Stimulated activated CD4-positive, alpha-beta T cell treated with anti-CD3 and anti-CD28 coated beads, Interleukin-15, amount 100 ng/mL, for 48 hours (primary cell): ENCODE measurements around the gene PLEKHA6.
"Not testable (repeated sequence)": the region's sequence is repeated elsewhere in the genome, so short reads cannot be mapped to it uniquely, and the experiment has no call there.

Experiments used
- DNase-seq, 2 donors: peaks; one replicate each; pipeline ENCODE4 v3.0.0-alpha.2; 2020; ENCODE audit warnings: low read depth in 2 of 2

The PLEKHA6 gene

GRCh38 chr1:204313675-204314074, 46.1 kb downstream of the PLEKHA6 start:
- no peak for DNase-seq

GRCh38 chr1:204310970-204311369, 48.8 kb downstream of the PLEKHA6 start:
- DNase-seq, result not testable (repeated sequence)

GRCh38 chr1:204308023-204308628, 51.6 kb downstream of the PLEKHA6 start:
- no peak for DNase-seq

- DNase-seq, result no peak
These were observed 52.3 kb downstream of the PLEKHA6 start for GRCh38 chr1:204307334-204307883.

- DNase-seq, result no peak
These were observed 53.7 kb downstream of the PLEKHA6 start for GRCh38 chr1:204306076-204306475.

- DNase-seq, result no peak
These were observed 55.7 kb downstream of the PLEKHA6 start for GRCh38 chr1:204304067-204304466.

- no peak for DNase-seq
These were observed 57.0 kb downstream of the PLEKHA6 start for GRCh38 chr1:204302769-204303168.

- no peak for DNase-seq
These were observed 58.4 kb downstream of the PLEKHA6 start for GRCh38 chr1:204301171-204301957.

- no peak for DNase-seq
These were observed 59.8 kb downstream of the PLEKHA6 start for GRCh38 chr1:204299814-204300365.

GRCh38 chr1:204296431-204296988, 63.2 kb downstream of the PLEKHA6 start:
- no peak for DNase-seq

GRCh38 chr1:204295671-204296070, 64.1 kb downstream of the PLEKHA6 start:
- DNase-seq, result no peak

- no peak for DNase-seq
These were observed 65.4 kb downstream of the PLEKHA6 start for GRCh38 chr1:204294357-204294756.

- DNase-seq, result no peak
These were observed 66.0 kb downstream of the PLEKHA6 start for GRCh38 chr1:204293605-204294337.

- DNase-seq, result no peak
These were observed 67.0 kb downstream of the PLEKHA6 start for GRCh38 chr1:204292740-204293139.

- DNase-seq, result no peak
These were observed 70.4 kb downstream of the PLEKHA6 start for GRCh38 chr1:204289280-204289679.

- DNase-seq, result no peak
These were observed 71.6 kb downstream of the PLEKHA6 start for GRCh38 chr1:204288021-204288588.

- no peak for DNase-seq
These were observed 72.2 kb downstream of the PLEKHA6 start for GRCh38 chr1:204287466-204287891.

- DNase-seq, result peak; percentile 2 to 9
These were observed 72.8 kb downstream of the PLEKHA6 start for GRCh38 chr1:204286831-204287421.

GRCh38 chr1:204286315-204286714, 73.4 kb downstream of the PLEKHA6 start:
- no peak for DNase-seq

GRCh38 chr1:204285436-204286305, 74.1 kb downstream of the PLEKHA6 start:
- DNase-seq, result no peak
